Retinal pigment epithelial cell (primary cell): ENCODE results near the gene PTPN4.

Source experiments
- DNase-seq: peaks from one replicate; pipeline ENCODE4 v3.0.0-alpha.2; 2010; ENCODE audit warnings: low read depth
- H3K4me3 ChIP-seq: 2 replicates; pipeline ENCODE4 v1.5.1; 2011; ENCODE audit warnings: mild to moderate bottlenecking, low read length, control low read depth, moderate library complexity
- TF ChIP-seq, protein P1 (sequence below): conservative IDR thresholded peaks from 2 replicates; pipeline ENCODE4 v1.5.1; 2011; ENCODE audit warnings: low read depth, low read length, control low read depth, inconsistent platforms

The PTPN4 gene

DNA sequence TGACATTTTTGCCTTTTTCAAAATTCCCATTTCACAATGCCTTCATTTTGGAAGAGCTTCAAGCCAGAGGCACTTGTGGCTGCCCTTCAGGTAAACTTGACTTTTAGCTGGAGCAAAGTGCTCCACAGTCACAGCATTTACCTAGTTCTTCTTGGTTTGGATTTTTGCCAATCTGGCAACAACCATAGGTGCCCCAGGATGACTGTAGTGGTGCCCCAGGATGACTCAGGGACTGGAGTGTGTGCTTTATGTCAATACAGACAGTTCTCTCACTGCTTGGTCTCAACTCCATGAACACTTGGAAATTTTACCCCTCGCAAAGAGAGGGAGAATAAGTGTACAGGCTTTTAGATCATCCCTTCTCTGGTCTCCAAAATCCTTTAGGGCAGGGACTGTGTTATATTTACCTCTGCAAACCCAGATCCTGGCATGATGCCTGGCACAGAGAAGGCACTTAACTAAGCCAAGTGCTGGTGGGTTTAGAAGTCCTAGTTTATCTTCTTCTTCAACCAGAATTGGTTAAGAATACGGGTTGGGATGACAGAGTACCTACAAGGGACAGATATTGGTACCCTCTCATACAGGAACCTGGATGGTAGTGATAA lies 15.3 kb upstream of the PTPN4 start:
- DNase-seq = no peak
- H3K4me3 ChIP-seq = no peak overlapping the region
- TF ChIP-seq, protein P1, sequence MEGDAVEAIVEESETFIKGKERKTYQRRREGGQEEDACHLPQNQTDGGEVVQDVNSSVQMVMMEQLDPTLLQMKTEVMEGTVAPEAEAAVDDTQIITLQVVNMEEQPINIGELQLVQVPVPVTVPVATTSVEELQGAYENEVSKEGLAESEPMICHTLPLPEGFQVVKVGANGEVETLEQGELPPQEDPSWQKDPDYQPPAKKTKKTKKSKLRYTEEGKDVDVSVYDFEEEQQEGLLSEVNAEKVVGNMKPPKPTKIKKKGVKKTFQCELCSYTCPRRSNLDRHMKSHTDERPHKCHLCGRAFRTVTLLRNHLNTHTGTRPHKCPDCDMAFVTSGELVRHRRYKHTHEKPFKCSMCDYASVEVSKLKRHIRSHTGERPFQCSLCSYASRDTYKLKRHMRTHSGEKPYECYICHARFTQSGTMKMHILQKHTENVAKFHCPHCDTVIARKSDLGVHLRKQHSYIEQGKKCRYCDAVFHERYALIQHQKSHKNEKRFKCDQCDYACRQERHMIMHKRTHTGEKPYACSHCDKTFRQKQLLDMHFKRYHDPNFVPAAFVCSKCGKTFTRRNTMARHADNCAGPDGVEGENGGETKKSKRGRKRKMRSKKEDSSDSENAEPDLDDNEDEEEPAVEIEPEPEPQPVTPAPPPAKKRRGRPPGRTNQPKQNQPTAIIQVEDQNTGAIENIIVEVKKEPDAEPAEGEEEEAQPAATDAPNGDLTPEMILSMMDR = no peak

- H3K4me3 ChIP-seq = no peak overlapping the region
- TF ChIP-seq, protein P1 = no peak
- DNase-seq = no peak
Measured at GRCh38 chr2:119745566-119745965, 14.2 kb upstream of the PTPN4 start.

DNA sequence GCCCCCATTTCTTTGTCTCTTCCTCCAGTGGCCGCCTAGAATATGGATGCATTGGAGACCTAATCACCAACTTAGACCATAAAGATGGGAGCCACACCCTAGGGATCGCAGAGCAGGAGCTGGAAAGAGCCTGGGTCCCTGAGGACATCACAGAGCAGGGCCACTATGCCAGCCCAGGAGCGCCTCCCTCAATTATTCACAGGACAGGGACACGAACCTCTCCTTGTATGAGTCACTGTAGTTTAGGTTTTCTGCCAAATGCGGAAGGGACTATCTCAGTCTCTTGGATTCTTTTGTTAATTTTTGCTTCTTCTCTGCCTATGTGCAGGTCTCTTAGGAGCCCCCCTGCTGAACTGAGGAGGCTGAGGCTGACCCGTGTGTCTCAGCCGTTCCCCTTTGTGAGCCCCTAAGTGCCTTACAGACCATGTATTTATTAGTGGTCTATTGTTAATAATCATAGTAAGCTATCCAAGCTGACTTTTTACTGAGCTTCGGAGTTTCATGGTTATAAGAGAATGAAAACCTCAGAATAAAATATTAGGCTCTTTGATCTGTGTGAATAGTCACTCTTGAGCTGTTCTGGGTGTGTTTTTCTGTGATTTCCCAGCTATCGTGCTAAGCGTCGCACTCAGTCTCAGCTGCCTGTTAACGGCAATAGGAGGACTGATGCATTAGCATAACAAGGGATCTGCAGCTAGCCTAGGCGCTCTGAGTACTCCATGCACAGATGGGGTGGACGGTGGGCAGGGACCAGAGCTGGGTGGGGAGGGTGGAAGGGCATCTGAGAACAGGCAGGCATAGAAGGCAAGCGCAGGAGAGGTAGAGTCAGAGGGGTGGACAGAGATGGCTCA lies 12.7 kb upstream of the PTPN4 start:
- DNase-seq = no peak
- no peak overlapping the region for H3K4me3 ChIP-seq
- TF ChIP-seq, protein P1 = no peak

- no peak for DNase-seq
- no peak overlapping the region for H3K4me3 ChIP-seq
- TF ChIP-seq, protein P1 = no peak
Measured at GRCh38 chr2:119748135-119748534, 11.6 kb upstream of the PTPN4 start.

DNA sequence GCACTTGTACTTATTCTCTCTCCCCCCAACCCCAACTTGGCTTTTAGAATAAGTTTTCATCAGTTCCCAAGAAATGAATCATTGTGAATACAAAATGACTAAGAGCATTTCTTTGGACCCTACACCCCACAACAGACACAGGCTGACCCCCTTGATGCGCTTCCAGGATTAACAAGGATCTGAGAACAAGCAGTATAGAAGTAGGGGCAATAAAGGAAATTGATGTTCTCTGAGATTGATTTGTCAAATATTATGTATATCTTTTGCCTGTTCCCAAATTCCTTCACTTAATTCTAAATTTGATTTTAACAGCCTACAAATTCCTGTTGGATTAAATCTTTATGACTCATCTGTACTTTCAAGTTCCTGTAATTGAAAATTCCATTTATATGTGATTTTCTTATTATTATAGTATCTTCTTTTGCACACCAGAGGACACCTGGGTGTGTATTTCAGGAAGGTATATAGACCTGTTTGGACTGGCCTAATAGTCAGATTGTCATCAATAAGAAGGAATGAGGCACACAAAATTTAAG lies 10.2 kb upstream of the PTPN4 start:
- TF ChIP-seq, protein P1 = no peak
- H3K4me3 ChIP-seq = no peak overlapping the region
- no peak for DNase-seq

DNA sequence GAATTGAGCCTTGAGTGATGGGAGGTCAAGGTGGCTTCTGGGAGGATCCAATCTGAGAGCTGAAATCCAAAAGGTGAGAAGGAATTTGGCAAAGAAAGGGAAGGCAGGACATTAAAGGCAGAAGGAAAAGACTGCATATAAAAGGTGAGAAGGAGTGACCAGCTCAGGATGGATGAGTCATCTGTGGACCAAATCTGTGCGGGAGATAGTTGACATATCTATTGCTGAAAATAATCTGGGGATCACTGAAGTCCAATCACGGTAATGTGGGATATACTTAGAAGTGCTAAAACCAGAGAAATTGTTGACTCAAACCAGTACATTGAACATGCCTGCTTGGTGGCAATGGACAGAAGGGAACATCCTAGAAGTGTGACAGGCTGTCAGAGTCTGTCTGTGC lies 8.0 kb upstream of the PTPN4 start:
- no peak for DNase-seq
- TF ChIP-seq, protein P1 = no peak
- no peak overlapping the region for H3K4me3 ChIP-seq
